CD14-positive monocyte (primary cell): ENCODE measurements around the gene RBMS3. TPM values are rescaled to one million over a fixed set of nuclear protein-coding genes. Genes with fewer than 3 reads are reported as not detected.
"Not testable (repeated sequence)": the region's sequence is repeated elsewhere in the genome, so short reads cannot be mapped to it uniquely, and the experiment has no call there.

Experiments
- DNase-seq, 3 donors: peaks; one replicate each; pipeline ENCODE4 v3.0.0-alpha.2; 2011 to 2022
- H2AFZ ChIP-seq: 2 replicates; pipeline ENCODE4 v1.6.0; 2012; ENCODE audit warnings: mild to moderate bottlenecking, low read depth, low read length, inconsistent platforms; ENCODE audit not compliant: insufficient read depth, poor library complexity, severe bottlenecking
- H3K27ac ChIP-seq, 2 donors: 1 replicate in 1 of 2; 2 replicates in 1 of 2; pipeline ENCODE4 v1.5.1; 2012 to 2013; ENCODE audit warnings: low read length in 2 of 2, control low read depth in 1 of 2, inconsistent platforms in 1 of 2, low read depth in 1 of 2, mild to moderate bottlenecking in 1 of 2
- H3K27me3 ChIP-seq, 2 donors: one replicate each; pipeline versions ENCODE4 v1.6.0 to v1.6.1; 2011 to 2013; ENCODE audit warnings: low read length in 2 of 2; ENCODE audit not compliant: control insufficient read depth in 2 of 2, insufficient read depth in 2 of 2
- H3K36me3 ChIP-seq, 2 donors: replicated peaks in 1 of 2; 1 replicate in 1 of 2; 2 replicates in 1 of 2; pipeline versions ENCODE4 v1.5.1 to v1.6.1; 2012 to 2013; ENCODE audit warnings: low read length in 2 of 2, control low read depth in 1 of 2, inconsistent platforms in 1 of 2, mild to moderate bottlenecking in 1 of 2; ENCODE audit not compliant: insufficient read depth in 2 of 2, control insufficient read depth in 1 of 2
- H3K4me1 ChIP-seq, 2 donors: 1 replicate in 1 of 2; 2 replicates in 1 of 2; pipeline versions ENCODE4 v1.5.1 to v1.6.1; 2012 to 2013; ENCODE audit warnings: low read length in 2 of 2, control low read depth in 1 of 2, inconsistent platforms in 1 of 2, mild to moderate bottlenecking in 1 of 2, moderate library complexity in 1 of 2; ENCODE audit not compliant: insufficient read depth in 2 of 2, control insufficient read depth in 1 of 2
- H3K4me2 ChIP-seq: replicated peaks from 2 replicates; pipeline ENCODE3; 2012; ENCODE audit warnings: low read length, moderate library complexity, mild to moderate bottlenecking; ENCODE audit not compliant: poor library complexity, severe bottlenecking; ENCODE audit errors: extremely low read depth
- H3K4me3 ChIP-seq, 3 experiments: fragments of 200-600 bp in 1 of 3; sonication (generic) in 1 of 3; replicated peaks in 1 of 3; 1 replicate in 2 of 3; 2 replicates in 1 of 3; pipeline ENCODE4 v1.5.1; 2011 to 2013; ENCODE audit warnings: low read length in 3 of 3, mild to moderate bottlenecking in 3 of 3, control low read depth in 2 of 3, low read depth in 2 of 3, inconsistent platforms in 1 of 3, moderate library complexity in 1 of 3
- H3K79me2 ChIP-seq: 2 replicates; pipeline ENCODE4 v1.6.0; 2012; ENCODE audit warnings: mild to moderate bottlenecking, control low read depth, inconsistent platforms, low read length, moderate library complexity; ENCODE audit not compliant: insufficient read depth
- H3K9ac ChIP-seq: 2 replicates; pipeline ENCODE4 v1.6.0; 2017; ENCODE audit warnings: low read length, mild to moderate bottlenecking; ENCODE audit not compliant: insufficient read depth, poor library complexity, severe bottlenecking
- H3K9me3 ChIP-seq, 2 donors: replicated peaks in 1 of 2; 1 replicate in 1 of 2; 2 replicates in 1 of 2; pipeline versions ENCODE4 v1.5.1 to v1.6.1; 2012 to 2013; ENCODE audit warnings: low read length in 2 of 2, control low read depth in 1 of 2; ENCODE audit not compliant: control insufficient read depth in 1 of 2, insufficient read depth in 1 of 2
- H4K20me1 ChIP-seq: 2 replicates; pipeline ENCODE4 v1.6.0; 2012; ENCODE audit warnings: mild to moderate bottlenecking, low read length, control low read depth, moderate library complexity; ENCODE audit not compliant: insufficient read depth
- H3K27ac Mint-ChIP-seq, 7 donors: one replicate each; pipeline ENCODE4 v1.8.0; 2020; ENCODE audit warnings: mild to moderate bottlenecking in 7 of 7, mixed read lengths in 7 of 7, moderate library complexity in 6 of 7, inconsistent platforms in 2 of 7
- H3K27me3 Mint-ChIP-seq, 3 donors: one replicate each; pipeline ENCODE4 v1.8.0; 2021 to 2022; ENCODE audit warnings: low read depth in 3 of 3, mild to moderate bottlenecking in 3 of 3, mixed read lengths in 3 of 3, moderate library complexity in 3 of 3, inconsistent platforms in 1 of 3
- H3K36me3 Mint-ChIP-seq, 2 donors: one replicate each; pipeline ENCODE4 v1.8.0; 2020; ENCODE audit warnings: mixed read lengths in 2 of 2, inconsistent platforms in 1 of 2, mild to moderate bottlenecking in 1 of 2
- H3K4me1 Mint-ChIP-seq: one replicate; pipeline ENCODE4 v1.8.0; 2020; ENCODE audit warnings: mild to moderate bottlenecking, mixed read lengths
- H3K4me3 Mint-ChIP-seq, 2 donors: one replicate each; pipeline ENCODE4 v1.8.0; 2020; ENCODE audit warnings: mild to moderate bottlenecking in 2 of 2, mixed read lengths in 2 of 2, moderate library complexity in 1 of 2
- H3K9me3 Mint-ChIP-seq, 7 donors: one replicate each; pipeline ENCODE4 v1.8.0; 2020 to 2022; ENCODE audit warnings: mixed read lengths in 7 of 7, mild to moderate bottlenecking in 6 of 7, moderate library complexity in 6 of 7, inconsistent platforms in 2 of 7
- CTCF ChIP-seq: fragments of 200-600 bp; IDR thresholded peaks from one replicate; pipeline ENCODE4 v1.8.0; 2022; ENCODE audit warnings: antibody characterized with exemption, mild to moderate bottlenecking
- WGBS: methylation state at CpG from one replicate; pipeline ENCODE4 v1.1.5; 2013; ENCODE audit warnings: missing lambda C conversion rate; ENCODE audit not compliant: insufficient coverage; 5-methylcytosine and 5-hydroxymethylcytosine counted together
- intact Hi-C, 2 donors: fragments of 100-400 bp; cut with micrococcal nuclease; formaldehyde crosslinking; loops; one replicate each; pipeline versions ENCODE4 v1.15.0 to v1.15.1; 2023
- polyA plus RNA-seq, 3 donors: library from polyadenylated mRNA; depleted of rRNA in 1 of 3; unstranded in 2 of 3; stranded (reverse) in 1 of 3; fragments of 300-500 nt in 2 of 3; fragments of >200 nt in 1 of 3; fragmentation: Illumina TruSeq in 2 of 3; gene quantifications; 1 replicate in 2 of 3; 2 replicates in 1 of 3; pipeline ENCODE4 v1.2.3, GENCODE V29; 2012 to 2021

RBMS3 gene
- polyA plus RNA-seq, 3 donors: not detected

GRCh38 chr3:29392625-29393388, 111.9 kb downstream of the RBMS3 start:
- no peaks in the 10 kb centered on the region for H3K36me3 ChIP-seq
- H3K4me2 ChIP-seq: no peak overlapping the region
- H3K9ac ChIP-seq: no peak overlapping the region
- no peaks in the 10 kb centered on the region for H3K4me1 Mint-ChIP-seq
- intact Hi-C loops: no loop called here
- H4K20me1 ChIP-seq: no peaks in the 10 kb centered on the region
- H2AFZ ChIP-seq: no peak overlapping the region
- H3K36me3 Mint-ChIP-seq: no peaks in the 10 kb centered on the region
- H3K27ac Mint-ChIP-seq: no peak overlapping the region
- H3K79me2 ChIP-seq: no peaks in the 10 kb centered on the region
- no peak overlapping the region for H3K4me3 Mint-ChIP-seq
- H3K4me3 ChIP-seq: no peak overlapping the region
- DNase-seq: no peak
- H3K27me3 ChIP-seq: no peaks in the 10 kb centered on the region
- H3K9me3 Mint-ChIP-seq: peaks cover 4 to 17% (median 7%) of the 10 kb centered on the region in 7 donors
- no peaks in the 10 kb centered on the region for H3K9me3 ChIP-seq
- no peak for TF ChIP-seq CTCF
- H3K27me3 Mint-ChIP-seq: peaks cover 0 to 2% (median 0%) of the 10 kb centered on the region in 3 donors
- H3K27ac ChIP-seq: no peak overlapping the region
- H3K4me1 ChIP-seq: no peaks in the 10 kb centered on the region

- H2AFZ ChIP-seq, H3K27me3 ChIP-seq, H3K27ac Mint-ChIP-seq, H3K4me3 Mint-ChIP-seq, DNase-seq, H3K36me3 ChIP-seq, H3K9ac ChIP-seq, intact Hi-C loops, H3K27me3 Mint-ChIP-seq, H3K4me3 ChIP-seq, H3K79me2 ChIP-seq, H3K36me3 Mint-ChIP-seq, H3K9me3 ChIP-seq, H4K20me1 ChIP-seq, H3K4me1 ChIP-seq, H3K27ac ChIP-seq, H3K4me2 ChIP-seq, H3K4me1 Mint-ChIP-seq: not testable (repeated sequence)
- no CpG with 5 or more reads among the region's 4 CpGs for WGBS
- peaks cover 4 to 17% (median 7%) of the 10 kb centered on the region in 7 donors for H3K9me3 Mint-ChIP-seq
These were observed 113.1 kb downstream of the RBMS3 start for GRCh38 chr3:29393946-29394345.
